Fibroblast of villous mesenchyme (primary cell): ENCODE data around the gene DNM3. TPM values are rescaled to one million over a fixed set of nuclear protein-coding genes. Genes with fewer than 3 reads are reported as not detected.

ENCODE experiments used
- DNase-seq: peaks from one replicate; pipeline ENCODE4 v3.0.0-alpha.2; 2010; ENCODE audit warnings: low read depth
- H3K4me3 ChIP-seq: 2 replicates; pipeline ENCODE4 v1.5.1; 2011; ENCODE audit warnings: low read depth, mild to moderate bottlenecking, low read length
- total RNA-seq: library from RNA; depleted of rRNA; stranded (reverse); fragments of >200 nt; gene quantifications from 2 replicates; pipeline ENCODE4 v1.2.3, GENCODE V29; 2012
- TF ChIP-seq, protein P1 (sequence below): IDR thresholded peaks from 2 replicates; pipeline ENCODE4 v1.5.1; 2012; ENCODE audit warnings: low read depth, mild to moderate bottlenecking, low read length; ENCODE audit not compliant: insufficient read depth

Gene DNM3
- total RNA-seq, 1 donor: 2.2 TPM

DNA sequence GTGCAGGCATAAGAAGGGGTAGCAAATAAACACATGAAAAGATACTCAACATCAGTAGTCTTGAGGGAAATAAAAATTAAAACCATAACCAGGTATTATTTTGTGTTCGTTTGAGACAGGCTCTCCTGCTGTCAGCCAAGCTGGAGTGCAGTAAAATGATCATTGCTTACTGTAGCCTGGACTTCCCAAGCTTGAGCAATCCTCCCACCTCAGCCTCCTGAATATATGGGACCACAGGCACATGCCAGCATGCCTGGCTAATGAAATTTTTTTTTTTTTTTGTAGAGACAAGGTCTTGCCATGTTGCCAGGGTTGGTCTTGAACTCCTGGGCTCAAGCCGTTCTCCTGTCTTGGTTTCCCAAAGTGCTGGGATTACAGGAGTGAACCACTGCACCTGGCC lies 108.0 kb downstream of the DNM3 start:
- H3K4me3 ChIP-seq: no peak overlapping the region
- DNase-seq: no peak
- TF ChIP-seq, protein P1, sequence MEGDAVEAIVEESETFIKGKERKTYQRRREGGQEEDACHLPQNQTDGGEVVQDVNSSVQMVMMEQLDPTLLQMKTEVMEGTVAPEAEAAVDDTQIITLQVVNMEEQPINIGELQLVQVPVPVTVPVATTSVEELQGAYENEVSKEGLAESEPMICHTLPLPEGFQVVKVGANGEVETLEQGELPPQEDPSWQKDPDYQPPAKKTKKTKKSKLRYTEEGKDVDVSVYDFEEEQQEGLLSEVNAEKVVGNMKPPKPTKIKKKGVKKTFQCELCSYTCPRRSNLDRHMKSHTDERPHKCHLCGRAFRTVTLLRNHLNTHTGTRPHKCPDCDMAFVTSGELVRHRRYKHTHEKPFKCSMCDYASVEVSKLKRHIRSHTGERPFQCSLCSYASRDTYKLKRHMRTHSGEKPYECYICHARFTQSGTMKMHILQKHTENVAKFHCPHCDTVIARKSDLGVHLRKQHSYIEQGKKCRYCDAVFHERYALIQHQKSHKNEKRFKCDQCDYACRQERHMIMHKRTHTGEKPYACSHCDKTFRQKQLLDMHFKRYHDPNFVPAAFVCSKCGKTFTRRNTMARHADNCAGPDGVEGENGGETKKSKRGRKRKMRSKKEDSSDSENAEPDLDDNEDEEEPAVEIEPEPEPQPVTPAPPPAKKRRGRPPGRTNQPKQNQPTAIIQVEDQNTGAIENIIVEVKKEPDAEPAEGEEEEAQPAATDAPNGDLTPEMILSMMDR: no peak

DNA sequence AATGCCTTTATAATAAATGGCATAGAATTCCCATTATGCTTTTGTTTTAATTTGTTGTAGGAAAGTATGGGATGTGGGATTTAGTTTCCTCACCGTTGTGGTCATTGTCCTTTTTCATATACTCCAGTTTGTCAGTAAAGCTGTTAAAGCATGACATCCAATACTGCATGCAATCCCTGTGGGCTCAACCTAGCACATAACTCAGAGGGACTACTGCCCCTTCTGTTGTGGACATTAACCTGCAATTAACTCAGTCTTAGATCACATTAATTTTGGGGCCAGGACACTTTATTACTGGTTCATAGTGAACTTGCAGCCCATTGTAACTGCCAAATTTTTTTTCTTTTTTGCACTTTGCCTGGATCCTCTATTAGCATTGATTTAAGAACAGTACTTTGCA lies 112.5 kb downstream of the DNM3 start:
- H3K4me3 ChIP-seq: no peak overlapping the region
- DNase-seq: no peak
- TF ChIP-seq, protein P1: no peak

DNA sequence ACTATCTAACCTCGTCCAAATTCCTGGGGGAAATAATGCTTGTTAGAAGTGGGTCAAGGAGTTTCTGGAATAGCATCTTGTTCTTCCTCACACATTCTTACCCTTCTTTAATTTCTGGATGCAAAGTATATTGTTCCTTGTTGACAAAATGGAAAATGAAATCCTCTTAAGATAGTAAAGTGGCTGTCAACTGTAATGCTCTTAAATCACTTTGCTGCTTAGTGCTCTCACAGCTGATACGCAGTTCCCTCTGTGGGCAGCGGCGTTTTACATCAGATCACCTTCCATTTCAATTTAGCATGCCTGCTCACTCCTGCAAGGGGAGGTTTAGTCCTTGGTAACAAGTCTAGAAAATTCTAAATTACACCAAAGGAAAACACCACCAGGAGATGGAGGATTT lies 113.1 kb downstream of the DNM3 start:
- TF ChIP-seq, protein P1: no peak
- no peak for DNase-seq
- no peak overlapping the region for H3K4me3 ChIP-seq

DNA sequence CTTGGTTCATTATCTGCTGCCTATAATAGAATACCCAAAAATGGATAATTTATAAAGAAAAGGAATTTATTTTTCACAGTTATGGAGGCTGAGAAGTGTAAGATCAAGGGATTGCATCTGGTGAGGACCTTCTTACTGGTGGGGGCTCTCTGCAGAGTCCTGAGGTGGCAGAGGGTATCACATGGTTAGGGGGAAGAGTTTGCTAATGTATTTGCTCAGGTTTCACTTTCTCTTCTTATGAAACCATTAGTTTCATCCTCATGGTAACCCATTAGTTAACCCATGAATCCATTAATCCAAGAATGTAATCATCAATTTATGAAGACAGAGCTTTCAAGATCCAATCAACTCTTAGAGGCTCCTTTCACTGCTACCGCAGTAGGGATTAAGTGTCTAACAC lies 120.6 kb downstream of the DNM3 start:
- DNase-seq: no peak
- no peak overlapping the region for H3K4me3 ChIP-seq
- TF ChIP-seq, protein P1: no peak

DNA sequence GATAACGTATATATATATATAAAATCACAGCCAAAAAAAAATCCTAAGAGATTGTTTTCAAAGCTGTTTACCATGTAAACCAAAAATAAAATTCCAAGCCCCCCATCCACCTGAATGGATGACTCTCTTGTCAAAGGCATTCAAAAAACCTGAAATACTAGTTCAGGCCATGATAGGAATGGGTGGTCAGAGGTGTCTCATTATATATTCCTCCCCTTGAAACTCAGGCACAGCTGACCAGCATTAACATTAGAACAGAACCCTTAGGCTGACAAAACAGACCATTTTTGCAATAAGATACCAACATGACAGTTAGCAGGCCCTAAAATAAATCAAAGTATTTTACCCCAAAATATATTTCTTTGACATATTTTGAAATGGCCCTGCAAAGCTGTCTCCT lies 122.5 kb downstream of the DNM3 start:
- TF ChIP-seq, protein P1: no peak
- no peak for DNase-seq
- no peak overlapping the region for H3K4me3 ChIP-seq

DNA sequence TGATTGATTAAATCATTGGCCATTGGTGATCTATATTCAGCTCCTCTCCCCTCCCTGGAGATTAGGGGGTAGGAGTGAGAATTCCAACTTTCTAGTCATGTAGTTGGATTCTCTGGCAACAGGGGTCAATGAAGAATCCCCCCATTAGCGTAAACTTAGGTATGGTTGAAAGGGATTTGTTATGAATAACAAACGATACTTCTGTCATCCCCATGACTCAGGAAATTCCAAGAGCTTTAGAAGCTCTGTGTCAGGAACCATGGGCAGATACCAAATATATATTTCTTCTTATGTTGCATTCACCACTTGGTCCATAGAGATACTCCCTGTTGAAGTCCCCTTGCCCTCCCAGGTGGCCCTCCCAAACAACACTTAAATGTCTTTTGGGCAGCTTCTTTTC lies 124.5 kb downstream of the DNM3 start:
- no peak overlapping the region for H3K4me3 ChIP-seq
- TF ChIP-seq, protein P1: no peak
- no peak for DNase-seq

DNA sequence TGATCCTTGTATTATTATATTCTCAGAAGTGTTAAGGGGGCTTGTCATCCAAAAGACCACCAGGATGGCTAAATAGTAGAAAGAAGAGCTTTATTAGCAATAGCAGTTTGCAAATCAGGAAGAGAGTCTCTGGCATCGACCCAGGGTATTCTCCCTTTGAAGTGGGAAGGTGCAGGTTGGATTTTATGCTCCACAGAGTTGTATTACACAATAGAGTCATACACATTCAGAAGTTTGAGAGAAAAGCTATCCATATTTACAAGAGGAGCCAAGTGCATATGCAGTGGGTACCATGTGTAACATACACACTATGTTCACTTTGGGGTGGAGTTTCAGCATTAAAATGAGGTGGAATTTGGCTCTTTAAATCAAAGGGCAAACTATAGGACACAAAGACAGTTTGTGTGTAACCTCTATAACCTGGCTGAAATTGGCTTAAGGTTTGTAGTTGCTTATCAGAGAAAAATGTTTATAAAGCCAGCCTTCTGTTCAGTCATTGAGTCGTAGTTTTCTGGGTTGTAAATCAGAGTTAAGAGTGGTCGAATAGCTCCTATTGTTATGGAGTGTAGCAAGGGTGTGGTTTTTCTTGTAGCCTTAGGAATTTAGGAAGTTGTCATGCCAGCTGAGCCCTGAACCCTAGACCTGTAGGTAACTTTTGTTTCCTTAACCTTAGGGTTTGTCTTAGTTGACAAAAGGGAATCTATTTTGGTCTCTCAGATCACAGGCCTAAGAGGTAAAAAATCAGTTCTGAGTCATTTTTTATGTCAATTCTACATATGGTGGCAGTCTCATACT lies 125.3 kb downstream of the DNM3 start:
- DNase-seq: no peak
- TF ChIP-seq, protein P1: no peak
- no peak overlapping the region for H3K4me3 ChIP-seq
